Hematopoietic multipotent progenitor cell treated with erythropoietin and hydrocortisone succinate and interleukin-3 and kit ligand, for 17 days (in vitro differentiated cells): ENCODE data around the gene MYO1E.
"Not testable (repeated sequence)": the region's sequence is repeated elsewhere in the genome, so short reads cannot be mapped to it uniquely, and the experiment has no call there.

Experiments
- DNase-seq: peaks from one replicate; pipeline ENCODE4 v3.0.0-alpha.2; 2015; ENCODE audit warnings: low spot score

Gene MYO1E

GRCh38 chr15:59372352-59373211 is at the start of gene MYO1E:
TSS of gene MYO1E (minus strand) at chr15:59372871. CDS start at chr15:59372500, 371 bp downstream.
- no peak for DNase-seq

- no peak for DNase-seq
Measured at GRCh38 chr15:59420986-59421618, 48.4 kb upstream of the MYO1E start.

GRCh38 chr15:59420108-59420507 is 47.4 kb upstream of the MYO1E start:
- no peak for DNase-seq

GRCh38 chr15:59419170-59419569 is 46.5 kb upstream of the MYO1E start:
- no peak for DNase-seq

GRCh38 chr15:59416816-59417215 is 44.1 kb upstream of the MYO1E start:
- DNase-seq, result no peak

- DNase-seq, result no peak
Measured at GRCh38 chr15:59413577-59413976, 40.9 kb upstream of the MYO1E start.

GRCh38 chr15:59410391-59410896 is 37.8 kb upstream of the MYO1E start:
- no peak for DNase-seq

GRCh38 chr15:59407946-59408345 is 35.3 kb upstream of the MYO1E start:
- no peak for DNase-seq

- DNase-seq, result no peak
Measured at GRCh38 chr15:59406446-59406845, 33.8 kb upstream of the MYO1E start.

GRCh38 chr15:59405079-59405478 is 32.4 kb upstream of the MYO1E start:
- DNase-seq, result no peak

GRCh38 chr15:59401824-59402569 is 29.3 kb upstream of the MYO1E start:
- no peak for DNase-seq

GRCh38 chr15:59401051-59401823 is 28.6 kb upstream of the MYO1E start:
- DNase-seq, result not testable (repeated sequence)

- DNase-seq, result no peak
Measured at GRCh38 chr15:59400103-59400813, 27.6 kb upstream of the MYO1E start.

- no peak for DNase-seq
Measured at GRCh38 chr15:59399465-59400102, 26.9 kb upstream of the MYO1E start.

- DNase-seq, result no peak
Measured at GRCh38 chr15:59398220-59398619, 25.5 kb upstream of the MYO1E start.

GRCh38 chr15:59396679-59397078 is 24.0 kb upstream of the MYO1E start:
- no peak for DNase-seq

- DNase-seq, result no peak
Measured at GRCh38 chr15:59396211-59396610, 23.5 kb upstream of the MYO1E start.

- no peak for DNase-seq
Measured at GRCh38 chr15:59394166-59394661, 21.5 kb upstream of the MYO1E start.

- DNase-seq, result no peak
Measured at GRCh38 chr15:59392299-59392698, 19.6 kb upstream of the MYO1E start.

- no peak for DNase-seq
Measured at GRCh38 chr15:59388670-59389069, 16.0 kb upstream of the MYO1E start.
